Tibial artery (tissue), 4 donors: ENCODE results near the gene GAD2.

Experiments
- DNase-seq, 2 donors: peaks; one replicate each; pipeline ENCODE4 v3.0.0-alpha.2; 2019
- H3K27ac ChIP-seq, 2 donors: fragments of 200-600 bp; sonication (generic) in 1 of 2; 1 replicate in 1 of 2; 2 replicates in 1 of 2; pipeline ENCODE4 v1.5.1; 2018 to 2019; ENCODE audit warnings: mild to moderate bottlenecking in 1 of 2
- H3K27me3 ChIP-seq, 2 donors: fragments of 200-600 bp; sonication (generic) in 1 of 2; one replicate each; pipeline versions ENCODE4 v1.5.1 to v1.6.0; 2016 to 2019
- H3K36me3 ChIP-seq, 3 donors: fragments of 200-600 bp; sonication (generic) in 2 of 3; one replicate each; pipeline ENCODE4 v1.5.1; 2016 to 2019; ENCODE audit warnings: mild to moderate bottlenecking in 2 of 3
- H3K4me1 ChIP-seq, 4 donors: fragments of 200-600 bp; sonication (generic) in 2 of 4; 1 replicate in 3 of 4; 2 replicates in 1 of 4; pipeline ENCODE4 v1.5.1; 2016 to 2019
- H3K4me3 ChIP-seq, 2 donors: fragments of 200-600 bp; sonication (generic) in 1 of 2; 1 replicate in 1 of 2; 2 replicates in 1 of 2; pipeline ENCODE4 v1.5.1; 2018 to 2019; ENCODE audit warnings: mild to moderate bottlenecking in 2 of 2
- H3K9me3 ChIP-seq, 3 donors: fragments of 200-600 bp; sonication (generic) in 1 of 3; one replicate each; pipeline ENCODE4 v1.5.1; 2016 to 2019
- intact Hi-C: fragments of 100-400 bp; cut with DNase I; formaldehyde crosslinking; loops from one replicate; pipeline ENCODE4 v1.15.0; 2023; ENCODE audit warnings: low total_unique reads
- TF ChIP-seq, protein P1 (sequence below), 2 experiments: fragments of 200-600 bp in 1 of 2; fragments of 450-650 bp in 1 of 2; IDR thresholded peaks; one replicate each; pipeline ENCODE4 v1.5.1; 2017 to 2019; ENCODE audit warnings: antibody characterized with exemption in 2 of 2, mild to moderate bottlenecking in 1 of 2, moderate library complexity in 1 of 2

The GAD2 gene

DNA sequence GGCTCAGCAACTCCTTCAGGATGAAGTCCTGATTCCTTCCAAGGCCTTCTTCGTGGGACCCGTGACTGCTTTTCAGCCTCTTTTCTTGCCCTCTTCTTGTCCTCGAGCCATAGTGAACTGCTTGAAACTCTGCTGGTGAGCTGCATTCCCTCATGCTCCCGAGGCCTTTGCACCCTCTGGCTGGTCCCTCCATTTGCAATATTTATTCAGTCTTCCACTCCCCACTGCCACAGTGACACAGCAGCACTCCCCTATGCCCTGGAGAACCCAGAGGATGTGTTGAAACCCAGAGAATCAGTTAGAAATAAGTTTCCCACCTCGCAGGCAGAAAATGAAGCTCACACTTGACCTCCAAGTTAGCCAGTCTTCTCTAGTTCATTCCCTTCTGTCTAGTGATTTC is 22.3 kb upstream of the GAD2 start:
- no peak overlapping the region for H3K27ac ChIP-seq
- H3K4me3 ChIP-seq = no peak overlapping the region
- H3K36me3 ChIP-seq = peaks cover 0 to 4% (median 0%) of the 10 kb centered on the region in 3 donors
- no peaks in the 10 kb centered on the region for H3K27me3 ChIP-seq
- H3K4me1 ChIP-seq = no peaks in the 10 kb centered on the region
- TF ChIP-seq, protein P1, sequence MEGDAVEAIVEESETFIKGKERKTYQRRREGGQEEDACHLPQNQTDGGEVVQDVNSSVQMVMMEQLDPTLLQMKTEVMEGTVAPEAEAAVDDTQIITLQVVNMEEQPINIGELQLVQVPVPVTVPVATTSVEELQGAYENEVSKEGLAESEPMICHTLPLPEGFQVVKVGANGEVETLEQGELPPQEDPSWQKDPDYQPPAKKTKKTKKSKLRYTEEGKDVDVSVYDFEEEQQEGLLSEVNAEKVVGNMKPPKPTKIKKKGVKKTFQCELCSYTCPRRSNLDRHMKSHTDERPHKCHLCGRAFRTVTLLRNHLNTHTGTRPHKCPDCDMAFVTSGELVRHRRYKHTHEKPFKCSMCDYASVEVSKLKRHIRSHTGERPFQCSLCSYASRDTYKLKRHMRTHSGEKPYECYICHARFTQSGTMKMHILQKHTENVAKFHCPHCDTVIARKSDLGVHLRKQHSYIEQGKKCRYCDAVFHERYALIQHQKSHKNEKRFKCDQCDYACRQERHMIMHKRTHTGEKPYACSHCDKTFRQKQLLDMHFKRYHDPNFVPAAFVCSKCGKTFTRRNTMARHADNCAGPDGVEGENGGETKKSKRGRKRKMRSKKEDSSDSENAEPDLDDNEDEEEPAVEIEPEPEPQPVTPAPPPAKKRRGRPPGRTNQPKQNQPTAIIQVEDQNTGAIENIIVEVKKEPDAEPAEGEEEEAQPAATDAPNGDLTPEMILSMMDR (IDR thresholded peaks at IDR 0.05) = no peak
- intact Hi-C loops = no loop called here
- H3K9me3 ChIP-seq = no peaks in the 10 kb centered on the region
- no peak for DNase-seq

DNA sequence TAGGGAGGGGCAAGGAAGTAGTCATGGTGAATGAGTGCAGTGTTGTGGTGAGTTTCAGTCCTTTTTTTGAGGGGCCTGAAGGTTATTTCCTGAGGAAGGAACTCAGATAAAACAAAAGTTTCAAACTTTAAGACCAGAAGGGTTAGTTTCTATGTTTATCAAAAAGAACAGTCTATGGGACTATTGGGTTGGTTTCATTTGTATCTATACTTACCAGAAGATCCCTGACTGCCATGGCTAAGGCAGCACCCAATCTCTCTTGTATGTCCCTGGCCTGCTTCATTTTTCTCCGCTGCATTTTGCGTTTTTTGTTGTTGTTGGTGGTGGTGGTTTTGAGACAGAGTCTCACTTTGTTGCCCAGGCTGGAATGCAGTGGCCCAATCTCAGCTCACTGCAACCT is 19.3 kb upstream of the GAD2 start:
- Histone ChIP-seq H3K36me3 (peaks cover 0 to 4% (median 0%) of the 10 kb centered on the region in 3 donors), H3K4me1 (no peaks in the 10 kb centered on the region), H3K4me3 (no peak overlapping the region), H3K27ac (no peak overlapping the region), H3K27me3 (no peaks in the 10 kb centered on the region), H3K9me3 (no peaks in the 10 kb centered on the region)
- intact Hi-C loops = no loop called here
- DNase-seq = no peak
- TF ChIP-seq, protein P1 (IDR thresholded peaks at IDR 0.05) = no peak

DNA sequence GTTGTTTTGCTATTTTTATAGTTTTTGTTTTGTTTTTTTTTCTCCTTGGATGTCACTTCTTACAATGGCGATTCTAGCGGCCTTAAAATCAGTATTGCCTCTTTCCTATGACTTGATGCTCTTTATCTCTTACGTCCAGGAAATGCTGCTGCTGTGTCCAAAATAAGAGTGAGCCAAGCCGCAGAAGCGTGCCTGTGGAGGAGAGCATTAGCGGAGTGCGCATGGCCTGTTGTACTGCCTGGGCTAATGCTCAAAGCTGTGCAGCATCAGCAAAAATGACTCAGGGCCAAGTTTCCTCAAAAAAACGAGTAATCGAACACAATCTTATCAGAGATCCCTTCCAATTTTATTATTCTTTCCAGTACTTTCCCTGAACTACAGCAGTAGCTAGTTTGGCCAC is 18.5 kb upstream of the GAD2 start:
- Histone ChIP-seq H3K4me3 (no peak overlapping the region), H3K27me3 (no peaks in the 10 kb centered on the region), H3K36me3 (peaks cover 0 to 4% (median 0%) of the 10 kb centered on the region in 3 donors), H3K4me1 (no peaks in the 10 kb centered on the region), H3K9me3 (no peaks in the 10 kb centered on the region), H3K27ac (no peak overlapping the region)
- intact Hi-C loops = no loop called here
- TF ChIP-seq, protein P1 (IDR thresholded peaks at IDR 0.05) = no peak
- no peak for DNase-seq

DNA sequence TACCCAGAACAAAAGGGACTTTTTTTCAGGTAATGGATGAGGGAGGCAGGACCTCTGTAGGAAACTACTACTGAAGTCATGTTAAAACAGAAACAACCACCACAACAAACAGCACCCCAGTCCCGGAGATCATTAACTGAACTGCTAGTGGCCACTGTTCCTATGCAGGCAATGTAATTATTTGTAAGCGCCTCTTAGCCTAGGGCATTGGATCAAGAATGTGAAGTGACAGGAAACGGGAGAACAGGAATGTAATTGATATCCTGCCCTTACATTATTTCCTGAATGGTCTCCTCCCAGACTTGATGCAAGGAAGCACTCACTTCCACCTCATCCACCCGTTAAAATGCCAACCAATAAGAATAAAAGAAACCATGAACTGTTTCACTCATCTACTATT is 16.7 kb upstream of the GAD2 start:
- Histone ChIP-seq H3K36me3 (peaks cover 0 to 4% (median 0%) of the 10 kb centered on the region in 3 donors), H3K27me3 (no peaks in the 10 kb centered on the region), H3K9me3 (no peaks in the 10 kb centered on the region), H3K4me1 (no peaks in the 10 kb centered on the region), H3K4me3 (no peak overlapping the region), H3K27ac (no peak overlapping the region)
- intact Hi-C loops = no loop called here
- no peak for DNase-seq
- TF ChIP-seq, protein P1 (IDR thresholded peaks at IDR 0.05) = no peak

DNA sequence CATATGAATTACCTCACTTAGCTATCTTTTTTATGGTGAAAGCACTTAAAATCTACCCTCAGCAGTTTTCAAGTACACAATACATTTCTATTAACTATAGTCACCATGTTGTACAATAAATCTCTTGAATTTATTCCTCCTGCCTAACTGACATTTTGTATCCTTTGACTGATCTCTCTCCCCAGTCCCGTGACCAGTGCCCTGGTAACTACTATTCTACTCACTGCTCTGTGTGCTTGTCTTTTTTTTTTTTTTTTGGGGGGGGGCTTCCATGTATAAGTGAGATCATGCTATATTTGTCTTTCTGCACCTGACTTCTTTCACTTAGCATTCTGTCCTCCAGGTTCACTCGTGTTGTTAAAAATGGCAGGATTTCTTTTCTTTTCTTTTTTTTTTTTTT is 11.4 kb upstream of the GAD2 start:
- no peaks in the 10 kb centered on the region for H3K36me3 ChIP-seq
- peaks cover 0 to 8% (median 6%) of the 10 kb centered on the region in 3 donors for H3K9me3 ChIP-seq
- no peak overlapping the region for H3K27ac ChIP-seq
- no peaks in the 10 kb centered on the region for H3K27me3 ChIP-seq
- TF ChIP-seq, protein P1 (IDR thresholded peaks at IDR 0.05) = no peak
- no peak overlapping the region for H3K4me3 ChIP-seq
- no peak for DNase-seq
- no peaks in the 10 kb centered on the region for H3K4me1 ChIP-seq
- intact Hi-C loops = no loop called here
